ENCODE results near the gene PDPR.
"Not testable (repeated sequence)": the region's sequence is repeated elsewhere in the genome, so short reads cannot be mapped to it uniquely, and the experiment has no call there.

DNA sequence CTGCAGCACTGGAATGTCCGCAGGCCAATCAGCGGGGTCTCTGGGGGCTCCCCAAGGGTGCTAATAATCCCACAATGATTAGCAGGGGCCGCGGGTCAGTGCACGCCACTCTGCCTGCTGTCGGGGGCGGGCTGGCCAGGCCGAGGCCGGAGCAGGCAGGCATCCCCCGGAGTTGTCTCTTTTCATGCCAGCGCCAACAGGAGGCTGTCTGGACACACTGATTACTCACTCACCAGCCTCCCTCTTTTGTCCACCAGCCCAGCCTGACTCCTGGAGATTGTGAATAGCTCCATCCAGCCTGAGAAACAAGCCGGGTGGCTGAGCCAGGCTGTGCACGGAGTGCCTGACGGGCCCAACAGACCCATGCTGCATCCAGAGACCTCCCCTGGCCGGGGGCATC is 59.8 kb downstream of the PDPR start:
- TF ChIP-seq, protein P1, sequence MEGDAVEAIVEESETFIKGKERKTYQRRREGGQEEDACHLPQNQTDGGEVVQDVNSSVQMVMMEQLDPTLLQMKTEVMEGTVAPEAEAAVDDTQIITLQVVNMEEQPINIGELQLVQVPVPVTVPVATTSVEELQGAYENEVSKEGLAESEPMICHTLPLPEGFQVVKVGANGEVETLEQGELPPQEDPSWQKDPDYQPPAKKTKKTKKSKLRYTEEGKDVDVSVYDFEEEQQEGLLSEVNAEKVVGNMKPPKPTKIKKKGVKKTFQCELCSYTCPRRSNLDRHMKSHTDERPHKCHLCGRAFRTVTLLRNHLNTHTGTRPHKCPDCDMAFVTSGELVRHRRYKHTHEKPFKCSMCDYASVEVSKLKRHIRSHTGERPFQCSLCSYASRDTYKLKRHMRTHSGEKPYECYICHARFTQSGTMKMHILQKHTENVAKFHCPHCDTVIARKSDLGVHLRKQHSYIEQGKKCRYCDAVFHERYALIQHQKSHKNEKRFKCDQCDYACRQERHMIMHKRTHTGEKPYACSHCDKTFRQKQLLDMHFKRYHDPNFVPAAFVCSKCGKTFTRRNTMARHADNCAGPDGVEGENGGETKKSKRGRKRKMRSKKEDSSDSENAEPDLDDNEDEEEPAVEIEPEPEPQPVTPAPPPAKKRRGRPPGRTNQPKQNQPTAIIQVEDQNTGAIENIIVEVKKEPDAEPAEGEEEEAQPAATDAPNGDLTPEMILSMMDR (IDR thresholded peaks at IDR 0.05), result not testable (repeated sequence)
- not testable (repeated sequence) for TF ChIP-seq POLR2A (IDR thresholded peaks at IDR 0.05)
